HG03571 (cell line): ENCODE results near the gene PSMB7.

Experiments
- ATAC-seq: cut with Tn5 transposase; IDR thresholded peaks from one replicate; pipeline ENCODE4 v1.9.1; 2021; ENCODE audit not compliant: unreplicated experiment

Gene PSMB7

DNA sequence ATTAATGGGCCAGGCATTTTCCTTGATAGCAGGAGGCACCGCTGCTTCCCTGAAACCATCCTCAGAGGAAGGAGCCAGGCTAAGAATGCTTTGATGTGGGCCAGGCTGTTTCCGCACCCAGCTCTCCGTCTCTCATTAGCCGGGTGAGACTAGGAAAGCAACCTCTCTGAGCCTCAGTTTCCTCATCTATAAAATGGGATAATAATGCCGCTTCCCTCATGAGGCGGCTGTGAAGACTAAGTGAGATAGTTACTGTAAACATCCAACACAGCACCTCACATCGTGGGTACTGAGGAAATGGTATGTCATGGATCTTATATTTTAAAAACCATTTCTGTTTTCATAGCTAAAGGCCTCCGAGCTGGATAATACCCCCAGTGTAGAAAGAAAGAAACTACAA lies 111.0 kb downstream of the PSMB7 start:
- ATAC-seq = no peak

DNA sequence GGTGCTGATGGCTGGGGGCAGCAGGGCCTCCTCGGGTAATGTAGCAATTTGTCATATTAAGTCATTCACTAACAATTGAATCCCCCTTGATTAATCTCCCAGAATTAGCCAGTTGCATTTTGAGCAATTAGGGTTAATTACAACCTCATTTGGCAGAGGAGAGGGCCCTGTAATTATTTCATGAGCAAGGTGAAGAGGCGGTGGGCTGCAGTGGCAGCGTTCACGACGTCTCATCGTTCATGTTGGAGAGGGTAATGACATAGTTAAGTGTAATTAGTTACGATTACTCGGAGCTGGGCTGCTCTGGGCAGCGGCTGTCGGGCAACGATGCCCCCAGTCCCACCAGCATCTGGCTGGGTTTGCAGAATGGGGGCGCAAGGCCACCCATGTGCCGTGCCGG lies 111.5 kb downstream of the PSMB7 start:
- no peak for ATAC-seq
